Smooth muscle cell of the umbilical artery (primary cell): Measurements from ENCODE around the gene VPS26B. TPM values are rescaled to one million over a fixed set of nuclear protein-coding genes. Genes with fewer than 3 reads are reported as not detected.

Experiments
- total RNA-seq: library from RNA; depleted of rRNA; stranded (reverse); fragments of >200 nt; gene quantifications from 2 replicates; pipeline ENCODE4 v1.2.3, GENCODE V29; 2014

VPS26B gene
- total RNA-seq: 36.5 and 58.4 TPM in 2 replicates

GRCh38 chr11:134223836-134224709 lies at the start of gene VPS26B, which contains the start of gene NCAPD3:
Gene VPS26B (plus strand): TSS chr11:134224671. CDS start chr11:134225123, 452 bp downstream.
Gene NCAPD3 (minus strand): TSS chr11:134223967. CDS start chr11:134223926, 41 bp downstream.

GRCh38 chr11:134253188-134253993 lies 28.9 kb downstream of the VPS26B start, which contains the start of the genes ACAD8 and THYN1:
Gene ACAD8 (plus strand): TSS chr11:134253568. CDS start chr11:134253601, 33 bp downstream.
Gene THYN1 (minus strand): TSS chr11:134253352. CDS start chr11:134252882, 470 bp downstream.

GRCh38 chr11:134275534-134276395 lies 51.3 kb downstream of the VPS26B start, which contains the start of gene GLB1L3:
Gene GLB1L3 (plus strand): TSS chr11:134276379. CDS start chr11:134276741, 362 bp downstream.

Other genes with a start within 250 kb of the VPS26B start
- gene JAM3, start 155.6 kb upstream of the VPS26B start, total RNA-seq: 148 and 153 TPM in 2 replicates
- gene NCAPD3, start 704 bp upstream of the VPS26B start, total RNA-seq: 9.2 and 19.5 TPM in 2 replicates
- 61.5 and 77.8 TPM in 2 replicates for gene THYN1, start 28.7 kb downstream of the VPS26B start, total RNA-seq
- 20.2 and 20.3 TPM in 2 replicates for gene ACAD8, start 28.9 kb downstream of the VPS26B start, total RNA-seq
- not detected in 2 replicates for gene GLB1L3, start 51.7 kb downstream of the VPS26B start, total RNA-seq
- 0.30 and 0.32 TPM in 2 replicates for gene GLB1L2, start 107.3 kb downstream of the VPS26B start, total RNA-seq
- 0.05 TPM in 1 of 2 replicates, not detected in the other for gene B3GAT1, start 187.6 kb downstream of the VPS26B start, total RNA-seq